Measurements from ENCODE around the gene GARS1. TPM values are rescaled to one million over a fixed set of nuclear protein-coding genes. Genes with fewer than 3 reads are reported as not detected.
A peak's percentile ranks its signal among the peaks of the same experiment; 100 is the strongest.

GARS1 gene
- polyA plus RNA-seq, 1 donor from 2014 or later: 99.1 TPM

GRCh38 chr7:30671793-30672465, 77.3 kb downstream of the GARS1 start:
- H3K9me3 ChIP-seq (ENCODE audit: low read length): no peaks in the 10 kb centered on the region
- TF ChIP-seq MXI1 (conservative IDR thresholded peaks at IDR 0.05; ENCODE audit: poor library complexity, severe bottlenecking): no peak
- TF ChIP-seq, protein P1, sequence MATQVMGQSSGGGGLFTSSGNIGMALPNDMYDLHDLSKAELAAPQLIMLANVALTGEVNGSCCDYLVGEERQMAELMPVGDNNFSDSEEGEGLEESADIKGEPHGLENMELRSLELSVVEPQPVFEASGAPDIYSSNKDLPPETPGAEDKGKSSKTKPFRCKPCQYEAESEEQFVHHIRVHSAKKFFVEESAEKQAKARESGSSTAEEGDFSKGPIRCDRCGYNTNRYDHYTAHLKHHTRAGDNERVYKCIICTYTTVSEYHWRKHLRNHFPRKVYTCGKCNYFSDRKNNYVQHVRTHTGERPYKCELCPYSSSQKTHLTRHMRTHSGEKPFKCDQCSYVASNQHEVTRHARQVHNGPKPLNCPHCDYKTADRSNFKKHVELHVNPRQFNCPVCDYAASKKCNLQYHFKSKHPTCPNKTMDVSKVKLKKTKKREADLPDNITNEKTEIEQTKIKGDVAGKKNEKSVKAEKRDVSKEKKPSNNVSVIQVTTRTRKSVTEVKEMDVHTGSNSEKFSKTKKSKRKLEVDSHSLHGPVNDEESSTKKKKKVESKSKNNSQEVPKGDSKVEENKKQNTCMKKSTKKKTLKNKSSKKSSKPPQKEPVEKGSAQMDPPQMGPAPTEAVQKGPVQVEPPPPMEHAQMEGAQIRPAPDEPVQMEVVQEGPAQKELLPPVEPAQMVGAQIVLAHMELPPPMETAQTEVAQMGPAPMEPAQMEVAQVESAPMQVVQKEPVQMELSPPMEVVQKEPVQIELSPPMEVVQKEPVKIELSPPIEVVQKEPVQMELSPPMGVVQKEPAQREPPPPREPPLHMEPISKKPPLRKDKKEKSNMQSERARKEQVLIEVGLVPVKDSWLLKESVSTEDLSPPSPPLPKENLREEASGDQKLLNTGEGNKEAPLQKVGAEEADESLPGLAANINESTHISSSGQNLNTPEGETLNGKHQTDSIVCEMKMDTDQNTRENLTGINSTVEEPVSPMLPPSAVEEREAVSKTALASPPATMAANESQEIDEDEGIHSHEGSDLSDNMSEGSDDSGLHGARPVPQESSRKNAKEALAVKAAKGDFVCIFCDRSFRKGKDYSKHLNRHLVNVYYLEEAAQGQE (IDR thresholded peaks at IDR 0.05; ENCODE audit: borderline replicate concordance): peak; percentile 78
- H4K20me1 ChIP-seq (ENCODE audit: insufficient read depth): no peaks in the 10 kb centered on the region
- peaks cover 1% of the 10 kb centered on the region for H3K27me3 ChIP-seq (ENCODE audit: insufficient read depth, low read depth, low read length)
- no peaks in the 10 kb centered on the region for H3K79me2 ChIP-seq (replicated peaks; ENCODE audit: insufficient read depth, low read length)
- H3F3A ChIP-seq (ENCODE audit: insufficient read depth, low read length, poor library complexity, severe bottlenecking): no peaks in the 10 kb centered on the region
- H3K27ac ChIP-seq (ENCODE audit: low read length): no peak overlapping the region
- no peaks in the 10 kb centered on the region for H3K9me2 ChIP-seq (ENCODE audit: insufficient read depth, low read length)
- no peak overlapping the region for H3K4me3 ChIP-seq (ENCODE audit: low read length)
- no peaks in the 10 kb centered on the region for H3K36me3 ChIP-seq (ENCODE audit: insufficient read depth, low read length)
- H2AFZ ChIP-seq (ENCODE audit: low read depth, low read length): no peak overlapping the region
- no peak overlapping the region for H3K4me2 ChIP-seq (ENCODE audit: low read length)
- H3K9ac ChIP-seq (ENCODE audit: low read length): no peak overlapping the region

DNA sequence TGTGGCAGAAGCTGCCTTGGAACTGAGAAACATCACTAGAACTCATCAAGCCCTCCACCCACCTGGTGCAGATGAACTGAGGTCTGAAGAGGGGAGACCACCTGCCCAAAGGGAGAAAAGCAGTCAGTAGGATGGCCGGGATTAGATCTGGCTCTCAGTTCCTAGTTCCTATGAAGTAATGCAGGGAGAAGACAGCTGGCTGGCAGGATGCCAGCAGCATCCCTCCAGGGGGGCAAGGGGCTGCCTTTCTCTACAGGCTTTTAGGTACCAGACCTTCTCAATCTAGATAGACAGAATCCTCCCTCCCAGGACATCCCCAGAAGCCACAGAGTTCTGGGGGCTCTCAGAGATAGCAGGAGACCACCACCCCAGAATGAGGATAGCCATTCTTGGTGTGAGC, 79.7 kb downstream of the GARS1 start:
- H3K79me2 ChIP-seq (replicated peaks; ENCODE audit: insufficient read depth, low read length): no peaks in the 10 kb centered on the region
- no peak overlapping the region for H2AFZ ChIP-seq (ENCODE audit: low read depth, low read length)
- TF ChIP-seq EP300 (conservative IDR thresholded peaks at IDR 0.05; ENCODE audit: poor library complexity, severe bottlenecking): no peak
- no peak for TF ChIP-seq TAF1 (IDR thresholded peaks at IDR 0.05; ENCODE audit: low read depth)
- TF ChIP-seq EZH2 (IDR thresholded peaks at IDR 0.05; ENCODE audit: borderline replicate concordance, insufficient read depth, low read length, poor library complexity, severe bottlenecking): no peak
- TF ChIP-seq SMC3 (conservative IDR thresholded peaks at IDR 0.05; ENCODE audit: poor library complexity): no peak
- TF ChIP-seq, protein P1 (IDR thresholded peaks at IDR 0.05; ENCODE audit: borderline replicate concordance): no peak
- TF ChIP-seq MXI1 (conservative IDR thresholded peaks at IDR 0.05; ENCODE audit: poor library complexity, severe bottlenecking): no peak
- TF ChIP-seq RAD21 (conservative IDR thresholded peaks at IDR 0.05): no peak
- H3K4me3 ChIP-seq (ENCODE audit: low read length): no peak overlapping the region
- no peak overlapping the region for H3K4me2 ChIP-seq (ENCODE audit: low read length)
- no peak overlapping the region for H3K9ac ChIP-seq (ENCODE audit: low read length)
- peaks cover 4% of the 10 kb centered on the region for H3K27me3 ChIP-seq (ENCODE audit: insufficient read depth, low read depth, low read length)
- H3K9me2 ChIP-seq (ENCODE audit: insufficient read depth, low read length): no peaks in the 10 kb centered on the region
- H3K27ac ChIP-seq (ENCODE audit: low read length): no peak overlapping the region
- H3K9me3 ChIP-seq (ENCODE audit: low read length): no peaks in the 10 kb centered on the region
- H4K20me1 ChIP-seq (ENCODE audit: insufficient read depth): no peaks in the 10 kb centered on the region
- no peaks in the 10 kb centered on the region for H3K36me3 ChIP-seq (ENCODE audit: insufficient read depth, low read length)
- H3F3A ChIP-seq (ENCODE audit: insufficient read depth, low read length, poor library complexity, severe bottlenecking): no peaks in the 10 kb centered on the region
